ENCODE results near the gene SLIT3.

DNA sequence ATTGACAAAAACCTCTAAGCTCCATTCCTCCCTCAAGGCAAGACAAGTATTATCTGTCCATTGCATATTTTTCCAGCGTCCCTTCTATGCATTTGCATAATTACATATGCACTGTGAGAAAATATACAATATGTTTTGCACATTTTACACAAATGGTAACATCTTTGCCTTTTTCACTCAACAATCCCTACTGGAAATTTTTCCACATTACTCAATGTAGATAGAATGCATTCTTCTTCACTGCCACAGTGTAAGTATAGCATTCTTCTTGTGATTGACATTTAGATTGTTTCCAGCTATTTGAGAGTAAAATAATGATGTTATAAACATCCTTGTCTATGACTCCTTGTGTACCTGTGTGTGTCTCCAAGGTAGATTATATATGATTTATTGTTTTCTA lies 205.0 kb downstream of the SLIT3 start:
- TF ChIP-seq, protein P1, sequence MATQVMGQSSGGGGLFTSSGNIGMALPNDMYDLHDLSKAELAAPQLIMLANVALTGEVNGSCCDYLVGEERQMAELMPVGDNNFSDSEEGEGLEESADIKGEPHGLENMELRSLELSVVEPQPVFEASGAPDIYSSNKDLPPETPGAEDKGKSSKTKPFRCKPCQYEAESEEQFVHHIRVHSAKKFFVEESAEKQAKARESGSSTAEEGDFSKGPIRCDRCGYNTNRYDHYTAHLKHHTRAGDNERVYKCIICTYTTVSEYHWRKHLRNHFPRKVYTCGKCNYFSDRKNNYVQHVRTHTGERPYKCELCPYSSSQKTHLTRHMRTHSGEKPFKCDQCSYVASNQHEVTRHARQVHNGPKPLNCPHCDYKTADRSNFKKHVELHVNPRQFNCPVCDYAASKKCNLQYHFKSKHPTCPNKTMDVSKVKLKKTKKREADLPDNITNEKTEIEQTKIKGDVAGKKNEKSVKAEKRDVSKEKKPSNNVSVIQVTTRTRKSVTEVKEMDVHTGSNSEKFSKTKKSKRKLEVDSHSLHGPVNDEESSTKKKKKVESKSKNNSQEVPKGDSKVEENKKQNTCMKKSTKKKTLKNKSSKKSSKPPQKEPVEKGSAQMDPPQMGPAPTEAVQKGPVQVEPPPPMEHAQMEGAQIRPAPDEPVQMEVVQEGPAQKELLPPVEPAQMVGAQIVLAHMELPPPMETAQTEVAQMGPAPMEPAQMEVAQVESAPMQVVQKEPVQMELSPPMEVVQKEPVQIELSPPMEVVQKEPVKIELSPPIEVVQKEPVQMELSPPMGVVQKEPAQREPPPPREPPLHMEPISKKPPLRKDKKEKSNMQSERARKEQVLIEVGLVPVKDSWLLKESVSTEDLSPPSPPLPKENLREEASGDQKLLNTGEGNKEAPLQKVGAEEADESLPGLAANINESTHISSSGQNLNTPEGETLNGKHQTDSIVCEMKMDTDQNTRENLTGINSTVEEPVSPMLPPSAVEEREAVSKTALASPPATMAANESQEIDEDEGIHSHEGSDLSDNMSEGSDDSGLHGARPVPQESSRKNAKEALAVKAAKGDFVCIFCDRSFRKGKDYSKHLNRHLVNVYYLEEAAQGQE (tag by site-specific recombination; IDR thresholded peaks at IDR 0.05) = no peak
- TF ChIP-seq HOXA7 (CRISPR knock-in tag; IDR thresholded peaks at IDR 0.05; ENCODE audit: borderline replicate concordance) (no peak), ZNF274 (IDR thresholded peaks at IDR 0.05; ENCODE audit: low read length) (no peak), ZNF274 (tag by site-specific recombination; IDR thresholded peaks at IDR 0.05; ENCODE audit: borderline replicate concordance) (no peak), OVOL3 (tag by site-specific recombination; IDR thresholded peaks at IDR 0.05) (no peak), SP7 (tag by site-specific recombination; IDR thresholded peaks at IDR 0.05) (no peak), ZNF677 (tag by site-specific recombination; IDR thresholded peaks at IDR 0.05) (no peak), ZNF426 (tag by site-specific recombination; IDR thresholded peaks at IDR 0.05) (no peak), YY1 (tag by site-specific recombination; IDR thresholded peaks at IDR 0.05) (no peak), ZNF707 (tag by site-specific recombination; IDR thresholded peaks at IDR 0.05) (no peak), GLI4 (tag by site-specific recombination; IDR thresholded peaks at IDR 0.05) (no peak)
- TF ChIP-seq, protein P2, sequence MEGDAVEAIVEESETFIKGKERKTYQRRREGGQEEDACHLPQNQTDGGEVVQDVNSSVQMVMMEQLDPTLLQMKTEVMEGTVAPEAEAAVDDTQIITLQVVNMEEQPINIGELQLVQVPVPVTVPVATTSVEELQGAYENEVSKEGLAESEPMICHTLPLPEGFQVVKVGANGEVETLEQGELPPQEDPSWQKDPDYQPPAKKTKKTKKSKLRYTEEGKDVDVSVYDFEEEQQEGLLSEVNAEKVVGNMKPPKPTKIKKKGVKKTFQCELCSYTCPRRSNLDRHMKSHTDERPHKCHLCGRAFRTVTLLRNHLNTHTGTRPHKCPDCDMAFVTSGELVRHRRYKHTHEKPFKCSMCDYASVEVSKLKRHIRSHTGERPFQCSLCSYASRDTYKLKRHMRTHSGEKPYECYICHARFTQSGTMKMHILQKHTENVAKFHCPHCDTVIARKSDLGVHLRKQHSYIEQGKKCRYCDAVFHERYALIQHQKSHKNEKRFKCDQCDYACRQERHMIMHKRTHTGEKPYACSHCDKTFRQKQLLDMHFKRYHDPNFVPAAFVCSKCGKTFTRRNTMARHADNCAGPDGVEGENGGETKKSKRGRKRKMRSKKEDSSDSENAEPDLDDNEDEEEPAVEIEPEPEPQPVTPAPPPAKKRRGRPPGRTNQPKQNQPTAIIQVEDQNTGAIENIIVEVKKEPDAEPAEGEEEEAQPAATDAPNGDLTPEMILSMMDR (tag by site-specific recombination; IDR thresholded peaks at IDR 0.05) = no peak
